HepG2 (cell line): Measurements from ENCODE around the gene ZNF514. TPM values are rescaled to one million over a fixed set of nuclear protein-coding genes. Genes with fewer than 3 reads are reported as not detected.

ENCODE experiments used
- BRF2 ChIP-seq: sonication (generic); formaldehyde crosslinking; IDR thresholded peaks from 2 replicates; pipeline ENCODE4 v1.8.1; 2022; ENCODE audit warnings: mild to moderate bottlenecking, missing genetic modification reagents
- CHD2 ChIP-seq: IDR thresholded peaks from 2 replicates; pipeline ENCODE4 v1.6.1; 2011; ENCODE audit warnings: low read depth, low read length, improper control_type of control experiment
- CSRNP1 ChIP-seq: sonication (generic); formaldehyde crosslinking; IDR thresholded peaks from 2 replicates; pipeline ENCODE4 v1.8.1; 2023; ENCODE audit warnings: mild to moderate bottlenecking, missing genetic modification reagents
- GABPA ChIP-seq, 2 experiments: IDR thresholded peaks; 2 replicates each; pipeline ENCODE4 v1.6.1; 2011 to 2016; ENCODE audit warnings: low read depth in 2 of 2, low read length in 1 of 2, missing biosample characterization in 1 of 2, missing genetic modification characterization in 1 of 2
- KLF13 ChIP-seq: sonication (generic); formaldehyde crosslinking; IDR thresholded peaks from 2 replicates; pipeline ENCODE4 v1.4.0; 2020; ENCODE audit warnings: mild to moderate bottlenecking, missing genetic modification reagents
- NFE2L2 ChIP-seq: fragments of 150-350 bp; IDR thresholded peaks from 2 replicates; pipeline ENCODE4 v1.6.1; 2014; ENCODE audit warnings: low read length
- REL ChIP-seq: sonication (generic); formaldehyde crosslinking; conservative IDR thresholded peaks from 2 replicates; pipeline ENCODE4 v1.8.0; 2022; ENCODE audit warnings: mild to moderate bottlenecking, missing genetic modification reagents, moderate library complexity
- SP5 ChIP-seq: IDR thresholded peaks from 2 replicates; pipeline ENCODE4 v1.6.1; 2016; ENCODE audit warnings: low read depth, borderline replicate concordance
- TFE3 ChIP-seq: IDR thresholded peaks from 2 replicates; pipeline ENCODE4 v1.6.1; 2016
- ZBTB20 ChIP-seq: sonication (generic); formaldehyde crosslinking; IDR thresholded peaks from 2 replicates; pipeline ENCODE4 v1.8.1; 2023; ENCODE audit warnings: missing genetic modification reagents, low read depth, mild to moderate bottlenecking, borderline replicate concordance
- ZNF343 ChIP-seq: sonication (generic); formaldehyde crosslinking; IDR thresholded peaks from 2 replicates; pipeline ENCODE4 v1.4.0; 2020; ENCODE audit warnings: mild to moderate bottlenecking, missing genetic modification reagents
- ZNF354B ChIP-seq: sonication (generic); formaldehyde crosslinking; IDR thresholded peaks from 2 replicates; pipeline ENCODE4 v1.8.0; 2022; ENCODE audit warnings: mild to moderate bottlenecking, missing genetic modification reagents
- ZNF414 ChIP-seq: sonication (generic); formaldehyde crosslinking; IDR thresholded peaks from 2 replicates; pipeline ENCODE4 v1.5.0; 2020; ENCODE audit warnings: missing genetic modification reagents
- ZNF652 ChIP-seq: IDR thresholded peaks from 2 replicates; pipeline ENCODE4 v1.6.1; 2016; ENCODE audit warnings: low read depth, borderline replicate concordance
- ZNF75D ChIP-seq: sonication (generic); formaldehyde crosslinking; IDR thresholded peaks from 2 replicates; pipeline ENCODE4 v1.8.1; 2023; ENCODE audit warnings: missing genetic modification reagents, mild to moderate bottlenecking, borderline replicate concordance
- ZNF761 ChIP-seq: sonication (generic); formaldehyde crosslinking; conservative IDR thresholded peaks from 2 replicates; pipeline ENCODE4 v1.4.0; 2020; ENCODE audit warnings: mild to moderate bottlenecking, missing genetic modification reagents
- ZSCAN25 ChIP-seq: sonication (generic); formaldehyde crosslinking; IDR thresholded peaks from 2 replicates; pipeline ENCODE4 v1.8.0; 2022; ENCODE audit warnings: mild to moderate bottlenecking, missing genetic modification reagents
- polyA plus RNA-seq, 8 experiments: library from polyadenylated mRNA; depleted of rRNA in 3 of 8; stranded (reverse) in 7 of 8; unstranded in 1 of 8; fragments of >200 nt; fragmentation: Illumina TruSeq in 4 of 8; extraction: Trizol in 4 of 8; gene quantifications; 2 replicates each; pipeline versions ENCODE4 v1.2.1 to v1.2.3, GENCODE V29; 2011 to 2016; ENCODE audit warnings: low read depth in 4 of 8, missing spikeins in 1 of 8, mixed read lengths in 1 of 8; ENCODE audit not compliant: insufficient read depth in 1 of 8
- total RNA-seq, 5 experiments: library from RNA; depleted of rRNA; stranded (reverse); fragments of >200 nt; fragmentation: Illumina TruSeq; extraction: Trizol; gene quantifications; 2 replicates each; pipeline ENCODE4 v1.2.3, GENCODE V29; 2016; ENCODE audit warnings: low read depth in 1 of 5

Gene ZNF514
- total and polyA plus RNA-seq, 2 of the 13 experiments (the other 11 are each of a cell fraction or from before 2014, with no cell fraction given) = 15.2 to 18.7 TPM

- TF ChIP-seq ZNF761 (CRISPR knock-in tag) = peak; percentile 47; the same call in 1 of the 2 replicates
- TF ChIP-seq CHD2 = peak; percentile 56; the same call in 1 of the 2 replicates
- TF ChIP-seq NFE2L2 = no peak
- no peak for TF ChIP-seq ZNF75D (CRISPR knock-in tag)
- TF ChIP-seq GABPA (IDR thresholded peaks at IDR 0.05; ENCODE audit: low read depth, low read length) = peak; percentile 77
- TF ChIP-seq GABPA (CRISPR knock-in tag; IDR thresholded peaks at IDR 0.05; ENCODE audit: low read depth) = peak; percentile 96
- TF ChIP-seq ZBTB20 (CRISPR knock-in tag) = peak; percentile 85; the same call in 1 of the 2 replicates
- peak; percentile 78; the same call in 1 of the 2 replicates for TF ChIP-seq CSRNP1 (CRISPR knock-in tag)
- TF ChIP-seq ZNF343 (CRISPR knock-in tag) = peak; percentile 69; the same call in 1 of the 2 replicates
- peak; percentile 79; the same call in 1 of the 2 replicates for TF ChIP-seq REL (CRISPR knock-in tag)
- no peak for TF ChIP-seq ZNF652 (CRISPR knock-in tag)
- peak; percentile 93; the same call in 1 of the 2 replicates for TF ChIP-seq ZNF354B
- TF ChIP-seq BRF2 (CRISPR knock-in tag) = peak; percentile 83; the same call in 1 of the 2 replicates
- peak; percentile 57; the same call in 1 of the 2 replicates for TF ChIP-seq TFE3 (CRISPR knock-in tag)
- peak; percentile 75 for TF ChIP-seq ZSCAN25 (CRISPR knock-in tag)
- TF ChIP-seq SP5 = no peak
- TF ChIP-seq KLF13 = peak; percentile 75
- no peak; the same call in 1 of the 2 replicates for TF ChIP-seq ZNF414 (CRISPR knock-in tag)
Measured at GRCh38 chr2:95165371-95166064, 5.9 kb upstream of the ZNF514 start, which contains the start of gene ZNF2 (continued).
